SK-N-SH (cell line): Measurements from ENCODE around the gene C11orf68. TPM values are rescaled to one million over a fixed set of nuclear protein-coding genes. Genes with fewer than 3 reads are reported as not detected.

Experiments used
- CTCF ChIA-PET: fragments of 300-600, 350-600 bp; formaldehyde crosslinking; extraction: SDS; loops from one replicate; lab custom pipeline; 2021; lab: Yijun Ruan, JAX
- POLR2A ChIA-PET: fragments of 350-600 bp; sonication (Branson Sonifier 250); formaldehyde crosslinking; extraction: SDS; loops from one replicate; lab custom pipeline; 2020; ENCODE audit warnings: antibody characterized with exemption, inconsistent platforms; lab: Yijun Ruan, JAX
- DNase-seq: peaks from one replicate; pipeline ENCODE4 v3.0.0; 2012
- H2AFZ ChIP-seq: fragments of 200-600 bp; sonication (generic); 2 replicates; pipeline ENCODE4 v1.8.1; 2016; ENCODE audit warnings: antibody characterized with exemption, mild to moderate bottlenecking, low read depth
- H3F3A ChIP-seq: fragments of 200-600 bp; sonication (generic); replicated peaks from 2 replicates; pipeline ENCODE3; 2016; ENCODE audit warnings: antibody characterized with exemption, mild to moderate bottlenecking; ENCODE audit not compliant: insufficient read depth
- H3K27ac ChIP-seq, 2 experiments: fragments of 200-500 bp in 1 of 2; fragments of 200-600 bp in 1 of 2; sonication (Bioruptor generic) in 1 of 2; sonication (generic), shearing (Covaris generic) in 1 of 2; 2 replicates each; pipeline versions ENCODE4 v1.5.1 to v1.6.1; 2014 to 2016; ENCODE audit warnings: low read depth in 2 of 2, inconsistent platforms in 1 of 2, low read length in 1 of 2, mild to moderate bottlenecking in 1 of 2, mixed read lengths in 1 of 2
- H3K27me3 ChIP-seq: fragments of 200-600 bp; sonication (generic), shearing (Covaris generic); 2 replicates; pipeline ENCODE4 v1.6.1; 2016; ENCODE audit warnings: mixed run types; ENCODE audit not compliant: insufficient read depth
- H3K36me3 ChIP-seq, 2 experiments: fragments of 200-500 bp in 1 of 2; fragments of 200-600 bp in 1 of 2; sonication (Bioruptor generic) in 1 of 2; sonication (generic) in 1 of 2; replicated peaks in 1 of 2; 2 replicates each; pipeline versions ENCODE3 to v1.5.1; 2014 to 2016; ENCODE audit warnings: low read length in 1 of 2, mild to moderate bottlenecking in 1 of 2; ENCODE audit not compliant: insufficient read depth in 2 of 2, control insufficient read depth in 1 of 2
- H3K4me1 ChIP-seq, 2 experiments: fragments of 200-500 bp in 1 of 2; fragments of 200-600 bp in 1 of 2; sonication (Bioruptor generic) in 1 of 2; sonication (generic), shearing (Covaris generic) in 1 of 2; 2 replicates each; pipeline versions ENCODE4 v1.5.1 to v1.6.1; 2014 to 2016; ENCODE audit warnings: low read depth in 1 of 2, low read length in 1 of 2, mixed run types in 1 of 2; ENCODE audit not compliant: insufficient read depth in 2 of 2, control insufficient read depth in 1 of 2
- H3K4me2 ChIP-seq: fragments of 200-600 bp; sonication (generic), shearing (Covaris generic); 2 replicates; pipeline ENCODE4 v1.6.1; 2017; ENCODE audit warnings: mixed run types
- H3K4me3 ChIP-seq, 2 experiments: fragments of 200-500 bp in 1 of 2; fragments of 200-600 bp in 1 of 2; sonication (Bioruptor generic) in 1 of 2; sonication (generic), shearing (Covaris generic) in 1 of 2; 2 replicates each; pipeline versions ENCODE4 v1.5.1 to v1.8.1; 2014 to 2016; ENCODE audit warnings: low read depth in 2 of 2, inconsistent platforms in 1 of 2, low read length in 1 of 2, mild to moderate bottlenecking in 1 of 2, mixed read lengths in 1 of 2, moderate library complexity in 1 of 2
- H3K79me2 ChIP-seq: fragments of 200-600 bp; sonication (generic); 2 replicates; pipeline ENCODE4 v1.8.1; 2017; ENCODE audit warnings: mild to moderate bottlenecking; ENCODE audit not compliant: insufficient read depth
- H3K9ac ChIP-seq: fragments of 200-600 bp; sonication (generic); 2 replicates; pipeline ENCODE4 v1.6.1; 2017; ENCODE audit warnings: mixed run types
- H3K9me2 ChIP-seq: fragments of 200-600 bp; sonication (generic); 2 replicates; pipeline ENCODE4 v1.6.1; 2017; ENCODE audit warnings: mixed run types
- H3K9me3 ChIP-seq: fragments of 200-600 bp; sonication (generic); 2 replicates; pipeline ENCODE4 v1.6.1; 2017; ENCODE audit warnings: mixed run types, mild to moderate bottlenecking, moderate library complexity
- H4K20me1 ChIP-seq: fragments of 200-600 bp; sonication (generic); 2 replicates; pipeline ENCODE4 v1.6.1; 2017; ENCODE audit warnings: mild to moderate bottlenecking, mixed run types; ENCODE audit not compliant: insufficient read depth
- FOXJ3 ChIP-seq: sonication (generic); formaldehyde crosslinking; IDR thresholded peaks from 2 replicates; pipeline ENCODE4 v1.5.1; 2020; ENCODE audit warnings: mild to moderate bottlenecking, missing genetic modification reagents
- FOXM1 ChIP-seq: IDR thresholded peaks from 2 replicates; pipeline ENCODE4 v1.4.0; 2012; ENCODE audit warnings: low read depth, mild to moderate bottlenecking
- MXI1 ChIP-seq: IDR thresholded peaks from 2 replicates; pipeline ENCODE4 v1.6.1; 2012; ENCODE audit warnings: mild to moderate bottlenecking, low read depth, low read length, improper control_type of control experiment
- RAD21 ChIP-seq: IDR thresholded peaks from 2 replicates; pipeline ENCODE4 v1.6.1; 2012; ENCODE audit warnings: mild to moderate bottlenecking, low read length
- RCOR1 ChIP-seq: fragments of 150-350 bp; IDR thresholded peaks from 2 replicates; pipeline ENCODE4 v1.6.1; 2017; ENCODE audit warnings: antibody characterized with exemption, low read length
- REST ChIP-seq: IDR thresholded peaks from 2 replicates; pipeline ENCODE4 v1.6.1; 2012; ENCODE audit warnings: mild to moderate bottlenecking, low read depth, low read length, moderate library complexity
- RFX5 ChIP-seq: IDR thresholded peaks from 2 replicates; pipeline ENCODE4 v1.6.1; 2012; ENCODE audit warnings: mild to moderate bottlenecking, improper control_type of control experiment, low read length
- TAF1 ChIP-seq: IDR thresholded peaks from 2 replicates; pipeline ENCODE4 v1.6.1; 2012; ENCODE audit warnings: low read depth, mild to moderate bottlenecking, low read length, moderate library complexity, borderline replicate concordance
- ZBTB33 ChIP-seq: IDR thresholded peaks from 2 replicates; pipeline ENCODE4 v1.4.0; 2012; ENCODE audit warnings: low read depth, borderline replicate concordance
- WGBS: methylation state at CpG from one replicate; pipeline ENCODE4 v1.1.6; 2017; ENCODE audit warnings: low lambda C conversion rate; 5-methylcytosine and 5-hydroxymethylcytosine counted together
- polyA plus RNA-seq, 3 experiments: library from polyadenylated mRNA; depleted of rRNA; stranded (reverse); fragments of >200 nt; gene quantifications; 2 replicates each; pipeline ENCODE4 v1.2.3, GENCODE V29; 2012

Gene C11orf68
- polyA plus RNA-seq, 1 of the 3 experiments (the other 2 are of a cell fraction), result 65.3 TPM

DNA sequence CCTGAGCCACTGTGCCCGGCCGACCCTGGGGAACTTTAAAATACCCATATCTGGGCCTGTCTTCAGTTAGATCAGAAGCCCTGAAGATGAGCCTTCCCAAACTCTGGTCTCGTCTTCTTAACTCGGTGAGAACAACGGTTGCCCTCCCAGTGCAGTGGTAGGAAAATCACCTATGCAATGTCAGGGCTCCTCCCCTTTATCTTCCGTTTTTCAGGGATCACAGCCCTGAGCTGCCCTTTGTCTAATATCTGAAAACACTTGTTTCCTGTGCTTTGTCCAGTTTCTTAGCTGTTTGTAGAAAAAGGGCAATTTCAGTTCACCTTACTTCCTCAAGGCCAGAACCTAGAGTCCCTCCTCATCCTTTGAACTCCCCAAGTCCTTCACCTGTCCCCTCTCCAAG, 9.8 kb upstream of the C11orf68 start:
- no peak overlapping the region for H3K27ac ChIP-seq
- H3K4me2 ChIP-seq, result no peak overlapping the region
- WGBS, result 85% methylated on average over 6 of the region's 6 CpGs
- H3K27me3 ChIP-seq, result no peaks in the 10 kb centered on the region
- no peak overlapping the region for H3K9ac ChIP-seq
- H3K79me2 ChIP-seq, result no peaks in the 10 kb centered on the region
- H3K9me2 ChIP-seq, result no peaks in the 10 kb centered on the region
- CTCF ChIA-PET, result no interaction called here
- no peak overlapping the region for H2AFZ ChIP-seq
- H3K4me1 ChIP-seq, result peaks cover 0 to 10% of the 10 kb centered on the region in 2 experiments; a peak in 2 of 4 replicates
- TF ChIP-seq REST, result no peak
- TF ChIP-seq RAD21, result no peak
- TF ChIP-seq ZBTB33, result no peak
- no peak for TF ChIP-seq RCOR1
- no peak for TF ChIP-seq RFX5
- TF ChIP-seq FOXJ3 (CRISPR knock-in tag), result no peak
- TF ChIP-seq, all 33 proteins: peak for 0
- no peaks in the 10 kb centered on the region for H3K9me3 ChIP-seq
- peaks cover 20% of the 10 kb centered on the region for H3F3A ChIP-seq
- no peaks in the 10 kb centered on the region for H4K20me1 ChIP-seq
- H3K36me3 ChIP-seq, result peaks cover 0 to 9% of the 10 kb centered on the region in 2 experiments
- POLR2A ChIA-PET, result no interaction called here
- no peak for DNase-seq
- H3K4me3 ChIP-seq, result no peak overlapping the region

DNA sequence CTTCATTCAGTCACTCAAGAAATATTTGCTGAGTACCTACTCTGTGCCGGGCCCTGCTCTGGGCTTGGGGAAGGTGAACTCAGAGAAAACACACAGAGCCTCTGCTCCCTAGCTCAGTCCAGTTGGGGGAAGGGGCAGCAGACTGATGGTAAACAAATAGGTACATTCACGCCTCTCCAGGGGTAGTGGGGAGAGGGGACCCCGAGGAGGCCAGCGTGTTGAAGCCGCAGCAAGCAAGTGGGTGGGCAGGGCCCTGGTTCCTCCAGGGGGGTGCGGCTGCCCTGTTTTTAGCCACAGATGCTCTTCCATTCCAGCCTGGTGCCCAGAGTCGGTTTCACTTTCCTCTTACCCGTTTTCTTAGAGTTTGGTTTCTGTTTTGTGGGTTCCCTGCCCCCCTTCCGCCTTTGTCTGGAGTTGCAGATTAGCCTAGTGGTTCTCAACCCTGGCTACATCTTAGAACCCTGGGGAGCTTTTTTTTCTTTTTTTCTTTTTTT, 9.1 kb upstream of the C11orf68 start:
- no peak overlapping the region for H3K9ac ChIP-seq
- H2AFZ ChIP-seq, result no peak overlapping the region
- H3K79me2 ChIP-seq, result no peaks in the 10 kb centered on the region; the same call in 1 of the 2 replicates
- no peak overlapping the region for H3K4me3 ChIP-seq
- peaks cover 0 to 10% of the 10 kb centered on the region in 2 experiments; a peak in 2 of 4 replicates for H3K4me1 ChIP-seq
- 90% methylated on average over 9 of the region's 9 CpGs for WGBS
- peaks cover 25% of the 10 kb centered on the region for H3F3A ChIP-seq
- CTCF ChIA-PET, result interaction anchor here (0.8 kb wide), 1 partner anchor 40 kb away, joined by 3 read pairs; the partner anchor contains the start of gene FIBP
- no peaks in the 10 kb centered on the region for H3K9me3 ChIP-seq
- H3K9me2 ChIP-seq, result no peaks in the 10 kb centered on the region
- POLR2A ChIA-PET, result no interaction called here
- no peaks in the 10 kb centered on the region for H4K20me1 ChIP-seq
- no peak for DNase-seq
- no peak overlapping the region for H3K27ac ChIP-seq
- no peak for TF ChIP-seq FOXM1
- TF ChIP-seq RCOR1, result no peak
- TF ChIP-seq MXI1, result no peak
- TF ChIP-seq TAF1, result no peak
- no peak overlapping the region for H3K4me2 ChIP-seq
- peaks cover 0 to 17% of the 10 kb centered on the region in 2 experiments for H3K36me3 ChIP-seq
- no peaks in the 10 kb centered on the region for H3K27me3 ChIP-seq
